Measurements from ENCODE around the gene RNF4.

GRCh38 chr4:2515830-2516550 is 47.1 kb downstream of the RNF4 start:
- TF ChIP-seq ZFP3 (CRISPR knock-in tag; IDR thresholded peaks at IDR 0.05), result no peak
- no peak for TF ChIP-seq ZNF70 (CRISPR knock-in tag; IDR thresholded peaks at IDR 0.05)
- TF ChIP-seq PATZ1 (CRISPR knock-in tag; IDR thresholded peaks at IDR 0.05; ENCODE audit: borderline replicate concordance), result no peak
- TF ChIP-seq BACH2 (CRISPR knock-in tag; IDR thresholded peaks at IDR 0.05; ENCODE audit: borderline replicate concordance), result no peak
- no peak for TF ChIP-seq OSR1 (CRISPR knock-in tag; IDR thresholded peaks at IDR 0.05)

Data from SK-N-SH treated with all-trans-retinoic acid at 6 μM for 48 hours (cell line).